OCI-LY1 (cell line): Measurements from ENCODE around the gene PACSIN2.

Experiments used
- H2AFZ ChIP-seq: fragments of 200-600 bp; sonication (generic), shearing (Covaris generic); 2 replicates; pipeline ENCODE4 v1.6.0; 2014; ENCODE audit warnings: antibody characterized with exemption, mild to moderate bottlenecking, low read length
- H3F3A ChIP-seq: fragments of 200-600 bp; sonication (generic), shearing (Covaris generic); 2 replicates; pipeline ENCODE4 v1.6.0; 2014; ENCODE audit warnings: mild to moderate bottlenecking, antibody characterized with exemption, low read length, moderate library complexity; ENCODE audit not compliant: insufficient read depth
- H3K27ac ChIP-seq: fragments of 200-600 bp; sonication (generic); 2 replicates; pipeline ENCODE4 v1.5.1; 2014; ENCODE audit warnings: low read length, mixed run types, mild to moderate bottlenecking, low read depth; ENCODE audit not compliant: poor library complexity, severe bottlenecking
- H3K27me3 ChIP-seq: fragments of 200-600 bp; sonication (generic); 2 replicates; pipeline ENCODE4 v1.6.0; 2014; ENCODE audit warnings: antibody characterized with exemption, mild to moderate bottlenecking, low read length, moderate library complexity; ENCODE audit not compliant: insufficient read depth
- H3K36me3 ChIP-seq: fragments of 200-600 bp; sonication (generic); 2 replicates; pipeline ENCODE4 v1.6.1; 2014; ENCODE audit warnings: mild to moderate bottlenecking, antibody characterized with exemption, low read length, moderate library complexity, mixed read lengths; ENCODE audit not compliant: insufficient read depth
- H3K4me1 ChIP-seq: fragments of 200-600 bp; sonication (generic); 2 replicates; pipeline ENCODE4 v1.5.1; 2014; ENCODE audit warnings: mild to moderate bottlenecking, low read length, moderate library complexity; ENCODE audit not compliant: insufficient read depth, severe bottlenecking
- H3K4me2 ChIP-seq: fragments of 200-600 bp; sonication (generic), shearing (Covaris generic); 2 replicates; pipeline ENCODE4 v1.6.1; 2014; ENCODE audit warnings: low read length
- H3K4me3 ChIP-seq: fragments of 200-600 bp; sonication (generic); 2 replicates; pipeline ENCODE4 v1.5.1; 2014; ENCODE audit warnings: low read length, low read depth, mild to moderate bottlenecking, mixed read lengths; ENCODE audit not compliant: poor library complexity, severe bottlenecking
- H3K79me2 ChIP-seq: fragments of 200-600 bp; shearing (Covaris generic); 2 replicates; pipeline ENCODE4 v1.6.1; 2016; ENCODE audit warnings: mixed run types, low read length, mixed read lengths; ENCODE audit not compliant: insufficient read depth
- H3K9ac ChIP-seq: fragments of 200-600 bp; sonication (generic), shearing (Covaris generic); 2 replicates; pipeline ENCODE4 v1.6.1; 2014; ENCODE audit warnings: mild to moderate bottlenecking, low read length, mixed read lengths
- H3K9me2 ChIP-seq: fragments of 200-600 bp; sonication (generic), shearing (Covaris generic); 2 replicates; pipeline ENCODE4 v1.6.1; 2014; ENCODE audit warnings: low read depth, mild to moderate bottlenecking, low read length, mixed read lengths
- H3K9me3 ChIP-seq: fragments of 200-600 bp; shearing (Covaris generic); 2 replicates; pipeline ENCODE4 v1.6.1; 2014; ENCODE audit warnings: low read length, mixed read lengths
- H4K20me1 ChIP-seq: fragments of 200-600 bp; sonication (generic), shearing (Covaris generic); 2 replicates; pipeline ENCODE4 v1.6.0; 2016; ENCODE audit warnings: mild to moderate bottlenecking, low read length; ENCODE audit not compliant: insufficient read depth
- CTCF ChIP-seq: fragments of 200-600 bp; sonication (generic), shearing (Covaris generic); IDR thresholded peaks from 2 replicates; pipeline ENCODE4 v1.5.1; 2017; ENCODE audit warnings: mild to moderate bottlenecking, antibody characterized with exemption, low read length, moderate library complexity, mixed read lengths
- EZH2 ChIP-seq: fragments of 200-600 bp; sonication (generic), shearing (Covaris generic); IDR thresholded peaks from 2 replicates; pipeline ENCODE4 v1.8.0; 2017; ENCODE audit warnings: borderline replicate concordance, mixed run types, mild to moderate bottlenecking, antibody characterized with exemption, low read length, moderate library complexity, mixed read lengths

PACSIN2 gene

GRCh38 chr22:42883121-42883520 lies 131.8 kb downstream of the PACSIN2 start:
- Histone ChIP-seq H3K4me3 (no peak overlapping the region), H3K9ac (no peak overlapping the region), H3K4me1 (peaks cover 10% of the 10 kb centered on the region), H3K9me3 (no peaks in the 10 kb centered on the region), H3K27me3 (no peaks in the 10 kb centered on the region), H3K36me3 (peaks cover 14% of the 10 kb centered on the region; the same call in 1 of the 2 replicates), H3F3A (no peaks in the 10 kb centered on the region), H2AFZ (no peak overlapping the region), H3K4me2 (no peak overlapping the region), H3K9me2 (no peaks in the 10 kb centered on the region), H3K27ac (no peak overlapping the region), H3K79me2 (no peaks in the 10 kb centered on the region), H4K20me1 (no peaks in the 10 kb centered on the region)
- TF ChIP-seq EZH2 (no peak), CTCF (no peak)

GRCh38 chr22:42881982-42882656 lies 132.8 kb downstream of the PACSIN2 start:
- Histone ChIP-seq H3F3A (no peaks in the 10 kb centered on the region), H3K4me2 (no peak overlapping the region), H3K4me3 (no peak overlapping the region), H2AFZ (no peak overlapping the region), H3K9ac (no peak overlapping the region), H3K9me2 (no peaks in the 10 kb centered on the region), H4K20me1 (no peaks in the 10 kb centered on the region), H3K79me2 (no peaks in the 10 kb centered on the region), H3K36me3 (peaks cover 14% of the 10 kb centered on the region; the same call in 1 of the 2 replicates), H3K9me3 (no peaks in the 10 kb centered on the region), H3K4me1 (peaks cover 10% of the 10 kb centered on the region), H3K27ac (peak overlapping the region; percentile 39), H3K27me3 (no peaks in the 10 kb centered on the region)
- TF ChIP-seq EZH2 (no peak), CTCF (no peak)

- Histone ChIP-seq H4K20me1 (no peaks in the 10 kb centered on the region), H3K79me2 (no peaks in the 10 kb centered on the region), H3K9me3 (no peaks in the 10 kb centered on the region), H3K9me2 (no peaks in the 10 kb centered on the region), H3K4me1 (peaks cover 10% of the 10 kb centered on the region), H3K9ac (no peak overlapping the region), H2AFZ (no peak overlapping the region), H3K36me3 (peaks cover 14% of the 10 kb centered on the region; the same call in 1 of the 2 replicates), H3K27ac (no peak overlapping the region), H3F3A (no peaks in the 10 kb centered on the region), H3K4me2 (no peak overlapping the region), H3K4me3 (no peak overlapping the region), H3K27me3 (no peaks in the 10 kb centered on the region)
- TF ChIP-seq EZH2: no peak
- no peak for TF ChIP-seq CTCF
Measured at GRCh38 chr22:42881298-42881697, 133.7 kb downstream of the PACSIN2 start.
